ENCODE data around the gene KAT14. TPM values are rescaled to one million over a fixed set of nuclear protein-coding genes. Genes with fewer than 3 reads are reported as not detected.
"Not testable (repeated sequence)": the region's sequence is repeated elsewhere in the genome, so short reads cannot be mapped to it uniquely, and the experiment has no call there.

The KAT14 gene
- total and polyA plus RNA-seq, 2 donors from 2014 or later: 10.2 to 12.8 TPM

DNA sequence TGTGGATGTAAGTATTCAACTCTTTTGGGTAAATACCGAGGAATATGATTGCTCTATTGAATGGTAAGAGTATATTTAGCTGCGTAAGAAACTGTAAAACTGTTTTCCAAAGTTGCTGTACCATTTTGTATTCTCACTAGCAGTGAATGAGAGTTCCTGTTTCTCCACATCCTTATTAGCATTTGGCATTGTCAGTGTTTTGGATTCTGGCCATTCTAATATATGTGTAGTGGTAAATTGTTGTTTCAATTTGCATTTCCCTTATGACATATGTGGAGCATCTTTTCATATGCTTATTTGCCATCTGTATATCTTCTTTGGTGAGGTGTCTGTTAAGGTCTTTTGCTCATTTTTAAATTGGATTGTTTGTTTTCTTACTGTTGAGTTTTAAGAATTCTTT lies 29.3 kb upstream of the KAT14 start:
- FAIRE-seq: no peak
- Histone ChIP-seq H3K27me3 (ENCODE audit: control insufficient read depth, insufficient read depth, low read length) (no peaks in the 10 kb centered on the region), H3K4me1 (ENCODE audit: control insufficient read depth in 2 of 3, insufficient read depth in 2 of 3, low read depth in 1 of 3, low read length in 3 of 3) (no peaks in the 10 kb centered on the region), H3K27ac (ENCODE audit: low read depth in 2 of 2, low read length in 2 of 2) (no peak overlapping the region), H3K36me3 (ENCODE audit: control insufficient read depth in 2 of 3, insufficient read depth in 3 of 3, low read length in 3 of 3) (no peaks in the 10 kb centered on the region), H3K4me3 (ENCODE audit: low read length in 3 of 3) (no peak overlapping the region), H3K9ac (ENCODE audit: low read length in 3 of 3) (no peak overlapping the region), H3K9me3 (ENCODE audit: control insufficient read depth in 2 of 3, insufficient read depth in 1 of 3, low read length in 3 of 3) (peaks cover 0 to 7% (median 0%) of the 10 kb centered on the region in 3 donors)
- no peak for DNase-seq
- intact Hi-C loops (cut with DNase I): no loop called here
- TF ChIP-seq, protein P1, sequence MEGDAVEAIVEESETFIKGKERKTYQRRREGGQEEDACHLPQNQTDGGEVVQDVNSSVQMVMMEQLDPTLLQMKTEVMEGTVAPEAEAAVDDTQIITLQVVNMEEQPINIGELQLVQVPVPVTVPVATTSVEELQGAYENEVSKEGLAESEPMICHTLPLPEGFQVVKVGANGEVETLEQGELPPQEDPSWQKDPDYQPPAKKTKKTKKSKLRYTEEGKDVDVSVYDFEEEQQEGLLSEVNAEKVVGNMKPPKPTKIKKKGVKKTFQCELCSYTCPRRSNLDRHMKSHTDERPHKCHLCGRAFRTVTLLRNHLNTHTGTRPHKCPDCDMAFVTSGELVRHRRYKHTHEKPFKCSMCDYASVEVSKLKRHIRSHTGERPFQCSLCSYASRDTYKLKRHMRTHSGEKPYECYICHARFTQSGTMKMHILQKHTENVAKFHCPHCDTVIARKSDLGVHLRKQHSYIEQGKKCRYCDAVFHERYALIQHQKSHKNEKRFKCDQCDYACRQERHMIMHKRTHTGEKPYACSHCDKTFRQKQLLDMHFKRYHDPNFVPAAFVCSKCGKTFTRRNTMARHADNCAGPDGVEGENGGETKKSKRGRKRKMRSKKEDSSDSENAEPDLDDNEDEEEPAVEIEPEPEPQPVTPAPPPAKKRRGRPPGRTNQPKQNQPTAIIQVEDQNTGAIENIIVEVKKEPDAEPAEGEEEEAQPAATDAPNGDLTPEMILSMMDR (IDR thresholded peaks at IDR 0.05; ENCODE audit: borderline replicate concordance, extremely low read depth, insufficient read depth): no peak

DNA sequence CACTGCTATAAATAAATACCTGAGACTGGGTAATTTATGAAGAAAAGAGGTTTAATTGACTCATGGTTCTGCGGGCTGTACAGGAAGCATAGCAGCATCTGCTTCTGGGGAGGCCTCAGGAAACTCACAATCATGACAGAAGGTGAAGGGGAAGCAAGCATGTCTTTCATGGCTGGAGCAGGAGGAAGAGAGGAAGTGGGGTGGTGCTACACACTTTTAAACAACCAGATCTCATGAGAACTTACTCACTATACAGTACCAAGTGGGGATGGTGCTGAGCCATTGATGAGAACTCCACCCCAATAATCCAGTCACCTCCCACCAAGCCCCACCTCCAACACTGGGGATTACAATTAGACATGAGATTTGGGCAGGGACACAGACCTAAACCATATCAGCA lies 9.1 kb upstream of the KAT14 start:
- H3K27me3 ChIP-seq (ENCODE audit: control insufficient read depth, insufficient read depth, low read length); FAIRE-seq; H3K9ac ChIP-seq (ENCODE audit: low read length in 3 of 3); DNase-seq; H3K4me1 ChIP-seq (ENCODE audit: control insufficient read depth in 2 of 3, insufficient read depth in 2 of 3, low read depth in 1 of 3, low read length in 3 of 3); H3K36me3 ChIP-seq (ENCODE audit: control insufficient read depth in 2 of 3, insufficient read depth in 3 of 3, low read length in 3 of 3); H3K4me3 ChIP-seq (ENCODE audit: low read length in 3 of 3); H3K27ac ChIP-seq (ENCODE audit: low read depth in 2 of 2, low read length in 2 of 2); H3K9me3 ChIP-seq (ENCODE audit: control insufficient read depth in 2 of 3, insufficient read depth in 1 of 3, low read length in 3 of 3); intact Hi-C loops (cut with DNase I): not testable (repeated sequence)

DNA sequence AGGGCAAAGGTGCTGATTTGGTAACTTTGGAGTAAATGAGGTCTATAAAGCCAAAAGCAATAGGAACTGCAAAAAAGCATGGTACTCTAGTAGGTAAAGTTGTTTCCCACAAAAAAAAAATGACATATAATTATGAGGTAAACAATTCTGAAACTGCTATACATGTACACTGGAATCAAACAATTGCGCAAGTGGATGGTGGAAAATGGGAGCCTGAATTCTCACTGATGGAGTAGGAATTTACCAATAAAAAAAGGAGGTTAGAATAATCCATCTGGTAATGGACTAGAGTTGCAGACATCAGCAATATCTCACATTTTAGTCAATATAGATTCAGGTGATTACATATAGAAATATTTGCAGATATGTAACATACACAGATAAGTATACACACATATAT lies 5.0 kb upstream of the KAT14 start:
- TF ChIP-seq, protein P1 (IDR thresholded peaks at IDR 0.05; ENCODE audit: borderline replicate concordance, extremely low read depth, insufficient read depth): no peak
- Histone ChIP-seq H3K27ac (ENCODE audit: low read depth in 2 of 2, low read length in 2 of 2) (no peak overlapping the region), H3K9me3 (ENCODE audit: control insufficient read depth in 2 of 3, insufficient read depth in 1 of 3, low read length in 3 of 3) (no peaks in the 10 kb centered on the region), H3K4me3 (ENCODE audit: low read length in 3 of 3) (no peak overlapping the region), H3K9ac (ENCODE audit: low read length in 3 of 3) (no peak overlapping the region), H3K4me1 (ENCODE audit: control insufficient read depth in 2 of 3, insufficient read depth in 2 of 3, low read depth in 1 of 3, low read length in 3 of 3) (peaks cover 0 to 2% (median 0%) of the 10 kb centered on the region in 3 donors), H3K27me3 (ENCODE audit: control insufficient read depth, insufficient read depth, low read length) (no peaks in the 10 kb centered on the region), H3K36me3 (ENCODE audit: control insufficient read depth in 2 of 3, insufficient read depth in 3 of 3, low read length in 3 of 3) (no peaks in the 10 kb centered on the region)
- no peak for FAIRE-seq
- intact Hi-C loops (cut with DNase I): no loop called here
- DNase-seq: no peak

DNA sequence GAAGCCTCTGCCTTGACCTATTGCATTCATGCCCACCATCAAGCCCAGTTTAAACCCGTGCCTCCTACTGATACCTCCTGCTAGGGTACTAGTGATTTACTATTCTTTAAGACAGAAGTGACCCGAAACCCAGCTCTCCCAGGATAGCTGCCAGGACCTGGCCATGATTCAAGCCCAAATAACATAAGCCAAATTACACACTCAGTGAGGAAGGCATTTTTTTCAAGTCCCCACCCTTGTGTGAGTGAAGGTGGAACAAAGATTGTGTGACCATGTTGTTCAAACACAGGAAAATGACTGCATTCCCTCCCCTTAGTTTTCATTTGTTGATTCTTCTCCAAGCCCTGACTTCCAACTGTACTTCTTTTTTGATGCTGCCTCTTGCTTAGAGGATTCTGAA lies 3.7 kb upstream of the KAT14 start:
- Histone ChIP-seq H3K9me3 (ENCODE audit: control insufficient read depth in 2 of 3, insufficient read depth in 1 of 3, low read length in 3 of 3) (no peaks in the 10 kb centered on the region), H3K4me3 (ENCODE audit: low read length in 3 of 3) (no peak overlapping the region), H3K4me1 (ENCODE audit: control insufficient read depth in 2 of 3, insufficient read depth in 2 of 3, low read depth in 1 of 3, low read length in 3 of 3) (peaks cover 0 to 6% (median 4%) of the 10 kb centered on the region in 3 donors), H3K27me3 (ENCODE audit: control insufficient read depth, insufficient read depth, low read length) (no peaks in the 10 kb centered on the region), H3K9ac (ENCODE audit: low read length in 3 of 3) (no peak overlapping the region), H3K27ac (ENCODE audit: low read depth in 2 of 2, low read length in 2 of 2) (no peak overlapping the region), H3K36me3 (ENCODE audit: control insufficient read depth in 2 of 3, insufficient read depth in 3 of 3, low read length in 3 of 3) (no peaks in the 10 kb centered on the region)
- intact Hi-C loops (cut with DNase I): no loop called here
- no peak for DNase-seq
- TF ChIP-seq, protein P1 (IDR thresholded peaks at IDR 0.05; ENCODE audit: borderline replicate concordance, extremely low read depth, insufficient read depth): no peak
- no peak for FAIRE-seq
